Stimulated activated memory B cell treated with anti-CD40 and anti-IgM and Interleukin-4, amounts not matched to agents 10 μg/mL and 1 μg/mL and 100 μg/mL, for 72 hours (primary cell): Measurements from ENCODE around the gene SPDYE3.
A peak's percentile ranks its signal among the peaks of the same experiment; 100 is the strongest.
"Not testable (repeated sequence)": the region's sequence is repeated elsewhere in the genome, so short reads cannot be mapped to it uniquely, and the experiment has no call there.

Source experiments
- ATAC-seq: fragments of 150-1000 bp; cut with Tn5 transposase; 2 replicates; pipeline ENCODE4 v1.10.0; 2021
- H3K27ac Mint-ChIP-seq: one replicate; pipeline ENCODE4 v1.8.0; 2022; ENCODE audit warnings: mild to moderate bottlenecking, mixed read lengths
- H3K27me3 Mint-ChIP-seq: one replicate; pipeline ENCODE4 v1.8.0; 2022; ENCODE audit warnings: mixed read lengths
- H3K36me3 Mint-ChIP-seq: one replicate; pipeline ENCODE4 v1.8.0; 2022; ENCODE audit warnings: mixed read lengths
- H3K4me1 Mint-ChIP-seq: one replicate; pipeline ENCODE4 v1.8.0; 2022; ENCODE audit warnings: mixed read lengths
- H3K4me3 Mint-ChIP-seq: one replicate; pipeline ENCODE4 v1.8.0; 2022; ENCODE audit warnings: mild to moderate bottlenecking, moderate library complexity, mixed read lengths
- H3K9me3 Mint-ChIP-seq: one replicate; pipeline ENCODE4 v1.8.0; 2022; ENCODE audit warnings: mixed read lengths

Gene SPDYE3

DNA sequence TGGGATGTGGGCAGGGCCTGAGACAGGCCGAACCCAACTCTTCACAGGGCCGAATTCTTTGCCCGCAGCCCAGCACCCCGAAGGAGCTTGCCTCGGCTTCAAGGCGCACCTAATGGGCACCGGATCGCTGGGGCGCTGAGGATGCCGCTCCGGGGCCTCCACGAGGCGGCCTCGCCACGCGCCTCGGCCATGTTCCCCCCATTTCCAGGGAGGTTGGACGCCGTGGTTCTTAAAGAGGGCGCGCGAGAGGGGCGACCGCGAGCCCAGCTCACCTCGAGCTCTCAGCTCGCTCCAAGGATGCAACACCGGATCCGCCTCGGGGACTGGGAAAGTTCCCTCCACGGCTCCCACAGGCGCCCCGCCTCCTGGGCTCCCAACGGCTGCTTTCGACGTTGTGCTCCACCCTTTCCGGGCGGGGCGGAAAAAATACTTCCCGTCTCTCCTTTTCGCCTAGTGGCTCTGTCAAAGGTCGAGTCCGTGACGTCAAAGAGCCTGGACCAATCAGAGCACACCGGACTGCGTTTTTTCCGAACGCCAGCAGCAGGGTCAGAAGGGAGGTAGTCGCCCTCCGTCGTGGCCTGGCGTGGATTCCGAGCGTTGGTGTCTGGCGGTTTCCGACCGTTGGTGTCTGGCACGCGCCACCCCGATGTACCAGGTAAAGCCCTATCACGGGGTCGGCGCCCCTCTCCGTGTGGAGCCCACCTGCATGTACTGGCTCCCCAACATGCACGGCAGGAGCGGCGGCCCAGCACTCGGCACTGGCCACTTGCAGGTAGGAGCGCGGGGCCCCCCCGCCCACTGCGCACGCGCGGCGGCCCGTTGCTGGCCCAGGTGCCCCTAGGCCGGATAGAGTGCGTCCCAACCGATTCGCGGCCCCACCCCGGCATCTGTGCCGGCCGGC, 28.3 kb downstream of the SPDYE3 start:
- ATAC-seq = peak; percentile 99
- peak overlapping the region; percentile 93 for H3K27ac Mint-ChIP-seq
- not testable (repeated sequence) for H3K27me3 Mint-ChIP-seq

GRCh38 chr7:100338083-100338696, 30.7 kb downstream of the SPDYE3 start:
- H3K27ac Mint-ChIP-seq, ATAC-seq, H3K27me3 Mint-ChIP-seq, H3K4me3 Mint-ChIP-seq, H3K9me3 Mint-ChIP-seq: not testable (repeated sequence)
- Mint-ChIP-seq H3K4me1 (peaks cover 40% of the 10 kb centered on the region), H3K36me3 (peaks cover 29% of the 10 kb centered on the region)

More for the DNA sequence above, 28.3 kb downstream of the SPDYE3 start:
- not testable (repeated sequence) for H3K9me3 Mint-ChIP-seq
- peaks cover 25% of the 10 kb centered on the region for H3K4me1 Mint-ChIP-seq
- peaks cover 10% of the 10 kb centered on the region for H3K36me3 Mint-ChIP-seq
- H3K4me3 Mint-ChIP-seq = peak overlapping the region; percentile 90

GRCh38 chr7:100341286-100341685, 33.8 kb downstream of the SPDYE3 start:
- H3K4me3 Mint-ChIP-seq, H3K27me3 Mint-ChIP-seq, ATAC-seq, H3K9me3 Mint-ChIP-seq: not testable (repeated sequence)
- peaks cover 48% of the 10 kb centered on the region for H3K4me1 Mint-ChIP-seq
- peaks cover 37% of the 10 kb centered on the region for H3K36me3 Mint-ChIP-seq
- peak overlapping the region; percentile 75 for H3K27ac Mint-ChIP-seq

GRCh38 chr7:100342765-100343164, 35.3 kb downstream of the SPDYE3 start:
- Mint-ChIP-seq H3K27me3 (no peaks in the 10 kb centered on the region), H3K9me3 (no peaks in the 10 kb centered on the region), H3K36me3 (peaks cover 45% of the 10 kb centered on the region), H3K4me1 (peaks cover 42% of the 10 kb centered on the region), H3K27ac (peak overlapping the region; percentile 75), H3K4me3 (no peak overlapping the region)
- no peak for ATAC-seq

- H3K9me3 Mint-ChIP-seq, ATAC-seq, H3K27me3 Mint-ChIP-seq: not testable (repeated sequence)
- Mint-ChIP-seq H3K27ac (peak overlapping the region; percentile 93), H3K36me3 (peaks cover 48% of the 10 kb centered on the region), H3K4me1 (peaks cover 35% of the 10 kb centered on the region), H3K4me3 (peak overlapping the region; percentile 77)
Measured at GRCh38 chr7:100344124-100344559, 36.6 kb downstream of the SPDYE3 start.

DNA sequence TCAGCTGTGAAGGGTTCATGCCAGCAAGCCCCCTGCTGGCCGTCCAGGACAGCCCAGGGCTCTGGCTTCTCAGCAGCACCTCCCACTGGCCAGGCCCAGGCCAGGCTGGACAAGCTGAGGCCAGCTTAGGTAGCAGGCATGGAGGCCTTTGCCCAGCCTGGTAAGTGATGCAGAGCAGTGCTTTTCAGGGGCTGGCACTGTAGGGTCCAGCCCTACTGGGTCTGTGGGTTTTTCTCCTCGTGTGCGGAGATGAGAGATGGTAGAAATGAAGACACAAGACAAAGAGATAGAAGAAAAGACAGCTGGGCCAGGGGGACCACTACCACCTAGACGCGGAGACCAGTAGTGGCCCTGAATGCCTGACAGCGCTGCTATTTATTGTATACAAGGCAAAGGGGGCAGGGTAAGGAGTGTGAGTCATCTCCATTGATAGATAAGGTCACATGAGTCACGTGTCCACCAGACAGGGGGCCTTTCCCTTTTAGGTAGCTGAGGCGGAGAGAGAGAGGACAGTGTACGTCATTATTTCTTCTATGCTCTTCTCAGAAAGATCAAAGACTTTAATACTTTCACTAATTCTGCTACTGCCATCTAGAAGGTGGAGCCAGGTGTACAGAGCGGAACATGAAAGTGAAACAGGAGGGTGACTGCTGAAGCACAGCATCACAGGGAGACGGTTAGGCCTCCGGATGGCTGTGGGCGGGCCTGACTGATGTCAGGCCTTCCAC, 37.2 kb downstream of the SPDYE3 start:
- Mint-ChIP-seq H3K4me3 (peak overlapping the region; percentile 77), H3K4me1 (peaks cover 37% of the 10 kb centered on the region), H3K36me3 (peaks cover 51% of the 10 kb centered on the region), H3K27ac (peak overlapping the region; percentile 93)
- H3K27me3 Mint-ChIP-seq, H3K9me3 Mint-ChIP-seq: not testable (repeated sequence)
- ATAC-seq = peak; percentile 97

DNA sequence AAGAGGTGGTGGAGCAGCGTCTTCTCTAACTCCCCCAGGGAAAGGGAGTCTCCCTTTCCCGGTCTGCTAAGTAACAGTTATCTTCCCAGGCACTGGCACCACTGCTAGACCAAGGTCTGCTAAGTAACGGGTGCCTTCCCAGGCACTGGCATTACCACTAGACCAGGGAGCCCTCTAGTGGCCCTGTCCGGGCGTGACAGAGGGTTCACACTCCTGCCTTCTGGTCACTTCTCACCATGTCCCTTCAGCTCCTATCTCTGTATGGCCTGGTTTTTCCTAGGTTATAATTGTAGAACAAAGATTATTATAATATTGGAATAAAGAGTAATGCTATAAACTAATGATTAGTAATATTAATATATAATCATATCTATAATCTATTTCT, 37.8 kb downstream of the SPDYE3 start:
- H3K36me3 Mint-ChIP-seq = peaks cover 55% of the 10 kb centered on the region
- ATAC-seq = peak; percentile 65
- peaks cover 41% of the 10 kb centered on the region for H3K4me1 Mint-ChIP-seq
- H3K27ac Mint-ChIP-seq = peak overlapping the region; percentile 93
- not testable (repeated sequence) for H3K4me3 Mint-ChIP-seq, H3K9me3 Mint-ChIP-seq, H3K27me3 Mint-ChIP-seq

DNA sequence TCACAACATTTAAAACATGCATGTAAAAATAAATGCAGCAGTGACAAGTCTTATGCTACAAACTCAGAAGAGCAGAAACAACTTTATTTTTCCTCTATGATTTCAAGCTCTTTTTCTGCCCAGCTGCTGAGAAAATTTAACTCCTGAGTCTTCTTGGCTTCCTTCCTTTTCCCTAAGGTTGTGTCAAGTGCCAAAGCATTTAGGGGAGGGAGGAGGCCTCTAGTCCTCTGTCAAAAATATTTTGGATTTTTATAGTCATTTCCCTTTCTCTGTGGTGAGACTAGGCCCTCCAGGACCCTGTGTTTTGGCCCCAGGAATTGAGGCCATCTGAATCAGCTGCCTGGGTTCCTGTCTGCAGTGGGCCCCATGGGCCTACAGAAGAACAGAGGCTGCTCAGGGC, 39.4 kb downstream of the SPDYE3 start:
- peaks cover 40% of the 10 kb centered on the region for H3K4me1 Mint-ChIP-seq
- no peaks in the 10 kb centered on the region for H3K9me3 Mint-ChIP-seq
- H3K27me3 Mint-ChIP-seq = no peaks in the 10 kb centered on the region
- ATAC-seq = no peak
- peak overlapping the region; percentile 30 for H3K27ac Mint-ChIP-seq
- no peak overlapping the region for H3K4me3 Mint-ChIP-seq
- H3K36me3 Mint-ChIP-seq = peaks cover 59% of the 10 kb centered on the region

DNA sequence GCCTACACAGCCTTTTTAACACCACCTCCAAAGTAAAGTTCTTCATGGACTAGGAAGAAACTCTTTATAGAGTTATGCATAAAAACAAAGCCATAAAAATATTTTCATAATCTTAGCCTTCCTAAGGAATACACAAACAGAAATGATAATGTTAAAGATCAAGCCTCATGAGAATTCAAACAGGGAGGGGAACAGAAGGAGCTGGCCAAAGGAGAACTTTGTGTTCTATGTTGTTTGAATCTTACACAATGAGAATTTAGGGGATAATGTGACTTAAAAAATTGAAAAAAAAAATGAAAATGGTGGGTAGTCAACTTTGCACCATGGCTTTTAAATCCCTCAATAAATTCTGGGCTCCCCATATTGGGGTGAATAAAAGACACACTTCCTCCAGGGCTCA, 41.3 kb downstream of the SPDYE3 start:
- Mint-ChIP-seq H3K9me3 (no peaks in the 10 kb centered on the region), H3K36me3 (peaks cover 63% of the 10 kb centered on the region), H3K4me1 (peaks cover 40% of the 10 kb centered on the region), H3K27ac (no peak overlapping the region), H3K27me3 (no peaks in the 10 kb centered on the region), H3K4me3 (no peak overlapping the region)
- no peak for ATAC-seq

GRCh38 chr7:100349757-100350156, 42.3 kb downstream of the SPDYE3 start:
- Mint-ChIP-seq H3K4me3 (no peak overlapping the region), H3K27me3 (no peaks in the 10 kb centered on the region), H3K36me3 (peaks cover 65% of the 10 kb centered on the region), H3K4me1 (peaks cover 35% of the 10 kb centered on the region), H3K9me3 (no peaks in the 10 kb centered on the region), H3K27ac (peak overlapping the region; percentile 9)
- ATAC-seq = no peak

DNA sequence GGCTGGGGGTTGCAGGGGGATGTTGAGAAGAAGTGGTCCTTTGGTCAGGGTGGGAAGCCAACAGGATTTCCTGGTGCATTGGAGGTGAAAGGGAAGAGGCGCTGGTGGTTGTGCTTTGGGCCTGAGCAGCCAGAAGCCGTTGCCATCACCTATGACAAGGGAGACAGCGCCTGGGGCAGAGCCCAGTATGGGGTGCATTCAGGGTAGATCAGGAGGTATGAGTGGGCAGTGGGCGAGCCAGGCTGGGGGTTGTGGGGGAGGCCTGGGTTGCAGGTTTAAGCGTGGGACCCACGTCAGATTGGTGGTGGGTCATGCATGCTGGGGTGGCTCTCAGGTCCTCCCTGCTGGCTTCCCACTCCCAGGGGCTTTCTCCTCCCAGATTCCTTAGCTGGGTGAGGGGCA, 44.2 kb downstream of the SPDYE3 start:
- Mint-ChIP-seq H3K27ac (no peak overlapping the region), H3K36me3 (peaks cover 74% of the 10 kb centered on the region), H3K4me3 (no peak overlapping the region), H3K4me1 (peaks cover 25% of the 10 kb centered on the region), H3K27me3 (no peaks in the 10 kb centered on the region), H3K9me3 (no peaks in the 10 kb centered on the region)
- ATAC-seq = no peak

DNA sequence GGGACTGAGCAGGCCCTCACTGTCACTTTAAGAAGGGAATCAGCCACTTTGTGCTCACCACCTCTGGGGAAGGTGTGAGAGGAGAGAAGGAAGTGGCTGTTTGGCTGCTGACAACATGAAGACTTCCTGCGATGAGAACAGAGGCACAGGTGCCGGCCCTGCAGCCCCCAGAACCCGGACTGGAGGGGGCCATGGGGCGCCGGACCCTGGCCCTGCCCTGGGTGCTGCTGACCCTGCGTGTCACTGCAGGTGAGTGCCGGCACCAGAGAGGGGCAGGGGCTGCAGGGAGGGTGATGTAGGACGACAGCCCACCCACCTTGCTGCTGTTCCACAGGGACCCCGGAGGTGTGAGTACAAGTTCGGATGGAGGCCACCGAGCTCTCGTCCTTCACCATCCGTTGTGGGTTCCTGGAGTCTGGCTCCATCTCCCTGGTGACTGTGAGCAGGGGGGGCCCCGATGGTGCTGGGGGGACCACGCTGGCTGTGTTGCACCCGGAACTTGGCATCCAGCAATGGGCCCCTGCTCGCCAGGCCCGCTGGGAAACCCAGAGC, 44.8 kb downstream of the SPDYE3 start:
- ATAC-seq = peak; percentile 55
- not testable (repeated sequence) for H3K27ac Mint-ChIP-seq, H3K27me3 Mint-ChIP-seq, H3K9me3 Mint-ChIP-seq, H3K4me3 Mint-ChIP-seq
- Mint-ChIP-seq H3K36me3 (peaks cover 74% of the 10 kb centered on the region), H3K4me1 (peaks cover 29% of the 10 kb centered on the region)

DNA sequence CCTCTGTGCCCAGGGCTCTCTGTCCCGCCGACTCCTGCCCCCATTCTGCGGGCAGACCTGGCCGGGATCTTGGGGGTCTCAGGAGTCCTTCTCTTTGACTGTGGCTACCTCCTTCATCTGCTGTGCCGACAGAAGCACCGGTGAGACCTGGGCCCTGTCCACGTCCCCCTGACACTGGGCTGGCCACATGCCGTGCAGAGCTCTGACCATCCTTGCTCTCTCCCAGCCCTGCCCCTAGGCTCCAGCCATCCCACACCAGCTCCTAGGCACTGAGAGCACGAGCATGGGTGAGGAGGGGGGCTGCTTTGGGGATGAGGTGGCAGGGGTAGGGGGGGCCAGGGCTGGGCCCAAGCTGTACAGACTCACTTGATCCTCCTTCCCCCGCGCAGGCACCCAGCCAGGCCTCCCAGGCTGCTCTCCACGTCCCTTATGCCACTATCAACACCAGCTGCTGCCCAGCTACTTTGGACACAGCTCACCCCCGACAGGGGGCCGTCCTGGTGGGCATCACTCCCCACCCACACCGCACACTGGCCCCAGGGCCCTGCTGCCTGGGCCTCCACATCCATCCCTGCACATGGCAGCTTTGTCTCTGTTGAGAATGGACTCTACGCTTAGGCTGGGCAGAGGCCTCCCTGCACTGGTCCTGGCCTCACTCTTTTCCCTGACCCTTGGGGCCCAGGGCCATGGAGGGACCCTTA, 45.6 kb downstream of the SPDYE3 start:
- Mint-ChIP-seq H3K36me3 (peaks cover 74% of the 10 kb centered on the region), H3K4me1 (peaks cover 37% of the 10 kb centered on the region), H3K27ac (peak overlapping the region; percentile 58), H3K27me3 (no peaks in the 10 kb centered on the region), H3K9me3 (no peaks in the 10 kb centered on the region), H3K4me3 (no peak overlapping the region)
- no peak for ATAC-seq

- ATAC-seq = no peak
- no peaks in the 10 kb centered on the region for H3K9me3 Mint-ChIP-seq
- H3K4me3 Mint-ChIP-seq = no peak overlapping the region
- H3K27ac Mint-ChIP-seq = peak overlapping the region; percentile 58
- no peaks in the 10 kb centered on the region for H3K27me3 Mint-ChIP-seq
- peaks cover 72% of the 10 kb centered on the region for H3K36me3 Mint-ChIP-seq
- peaks cover 44% of the 10 kb centered on the region for H3K4me1 Mint-ChIP-seq
Measured at GRCh38 chr7:100353685-100354330, 46.3 kb downstream of the SPDYE3 start.
